GM12878 (cell line): ENCODE data around the gene SLC4A1. TPM values are rescaled to one million over a fixed set of nuclear protein-coding genes. Genes with fewer than 3 reads are reported as not detected.

ENCODE experiments used
- ATAC-seq: fragments of 200-7000 bp; cut with Tn5 transposase; 3 replicates; pipeline ENCODE4 v1.9.1; 2020; ENCODE audit warnings: mild to moderate bottlenecking, moderate library complexity
- BruUV-seq: library from RNA; stranded (reverse); fragments of 400-500 nt; replicated peaks from 2 replicates; lab custom pipeline; 2021; lab: Mats Ljungman, UMichigan
- CTCF ChIA-PET: fragments of 300-600 bp; sonication (Branson Sonifier 250); formaldehyde crosslinking; extraction: SDS; loops from one replicate; lab custom pipeline; 2021; ENCODE audit warnings: inconsistent platforms; lab: Yijun Ruan, JAX
- POLR2A ChIA-PET: fragments of 350-600 bp; formaldehyde crosslinking; extraction: SDS; loops from one replicate; lab custom pipeline; 2021; ENCODE audit warnings: inconsistent platforms; lab: Charles Lee
- RAD21 ChIA-PET: fragments of 300-600 bp; sonication (Branson Sonifier 250); formaldehyde crosslinking; loops from one replicate; lab custom pipeline; 2023; ENCODE audit warnings: antibody characterized with exemption; ENCODE audit not compliant: unreplicated experiment; lab: Charles Lee
- SMC1A ChIA-PET: fragments of 300-600 bp; sonication (Branson Sonifier 250); formaldehyde crosslinking; loops from one replicate; lab custom pipeline; 2023; ENCODE audit not compliant: unreplicated experiment, uncharacterized antibody; lab: Charles Lee
- DNase-seq: peaks from one replicate; pipeline ENCODE4 v3.0.0-alpha.2; 2011; ENCODE audit warnings: low read depth, low spot score
- FAIRE-seq: peaks from 3 replicates; lab custom pipeline; 2011; peaks lifted over from hg19 to GRCh38; lab: Jason Lieb, UNC
- H2AFZ ChIP-seq: 2 replicates; pipeline ENCODE4 v1.6.0; 2011; ENCODE audit warnings: low read depth, low read length, control low read depth; ENCODE audit not compliant: control insufficient read depth
- H3K27ac ChIP-seq: 2 replicates; pipeline ENCODE4 v1.5.1; 2011; ENCODE audit warnings: control low read depth; ENCODE audit not compliant: control insufficient read depth, insufficient read depth
- H3K27me3 ChIP-seq, 2 experiments: replicated peaks in 1 of 2; 2 replicates each; pipeline versions ENCODE4 v1.6.0 to v1.6.1; 2011; ENCODE audit warnings: low read length in 1 of 2; ENCODE audit not compliant: control insufficient read depth in 2 of 2, insufficient read depth in 2 of 2
- H3K36me3 ChIP-seq, 2 experiments: 2 replicates each; pipeline ENCODE4 v1.5.1; 2011; ENCODE audit warnings: low read length in 1 of 2; ENCODE audit not compliant: control insufficient read depth in 2 of 2, insufficient read depth in 2 of 2
- H3K4me1 ChIP-seq: 2 replicates; pipeline ENCODE4 v1.6.1; 2011; ENCODE audit warnings: mild to moderate bottlenecking, low read length, moderate library complexity, mixed read lengths; ENCODE audit not compliant: control insufficient read depth, insufficient read depth
- H3K4me2 ChIP-seq: 2 replicates; pipeline ENCODE4 v1.6.0; 2011; ENCODE audit warnings: control low read depth; ENCODE audit not compliant: control insufficient read depth, insufficient read depth
- H3K4me3 ChIP-seq: fragments of 200-600 bp; sonication (generic); 2 replicates; pipeline ENCODE4 v1.5.1; 2016
- H3K79me2 ChIP-seq: 2 replicates; pipeline ENCODE4 v1.6.0; 2011; ENCODE audit warnings: low read length; ENCODE audit not compliant: control insufficient read depth, insufficient read depth
- H3K9ac ChIP-seq: 2 replicates; pipeline ENCODE4 v1.8.0; 2011; ENCODE audit warnings: low read length, control low read depth, mixed read lengths; ENCODE audit not compliant: control insufficient read depth, insufficient read depth
- H3K9me3 ChIP-seq: replicated peaks from 3 replicates; pipeline ENCODE4 v1.5.1; 2011; ENCODE audit warnings: mild to moderate bottlenecking, low read length; ENCODE audit not compliant: control insufficient read depth, insufficient read depth
- H4K20me1 ChIP-seq: 2 replicates; pipeline ENCODE4 v1.6.0; 2011; ENCODE audit not compliant: control insufficient read depth, insufficient read depth
- BRCA1 ChIP-seq: IDR thresholded peaks from 2 replicates; pipeline ENCODE4 v1.6.1; 2011; ENCODE audit warnings: low read depth, low read length, improper control_type of control experiment
- HDAC2 ChIP-seq: fragments of 200-600 bp; sonication (generic); IDR thresholded peaks from 2 replicates; pipeline ENCODE4 v1.6.1; 2017
- NBN ChIP-seq: fragments of 450-650 bp; IDR thresholded peaks from 2 replicates; pipeline ENCODE4 v1.6.1; 2016
- SMAD5 ChIP-seq: IDR thresholded peaks from 2 replicates; pipeline ENCODE4 v1.6.1; 2016; ENCODE audit warnings: antibody characterized with exemption, low read depth
- SUPT20H ChIP-seq: IDR thresholded peaks from 2 replicates; pipeline ENCODE4 v1.6.1; 2011; ENCODE audit warnings: low read depth, mild to moderate bottlenecking, low read length, moderate library complexity, borderline replicate concordance; ENCODE audit not compliant: control insufficient read depth
- ZBED1 ChIP-seq: IDR thresholded peaks from 2 replicates; pipeline ENCODE4 v1.6.1; 2016; ENCODE audit warnings: borderline replicate concordance
- WGBS: methylation state at CpG from one replicate; pipeline ENCODE4 v1.1.6; 2016; ENCODE audit warnings: low lambda C conversion rate; ENCODE audit not compliant: insufficient replicate concordance, insufficient coverage; ENCODE audit errors: missing lambda C conversion rate; 5-methylcytosine and 5-hydroxymethylcytosine counted together
- in situ Hi-C: fragments of 300-500 bp; cut with MboI; formaldehyde crosslinking; loops from 9 replicates; pipeline ENCODE4 v1.14.3; 2018; ENCODE audit warnings: mixed read lengths
- intact Hi-C: fragments of 100-400 bp; cut with micrococcal nuclease; formaldehyde crosslinking; loops from one replicate; pipeline ENCODE4 v1.14.2; 2022; ENCODE audit not compliant: unreplicated experiment
- polyA plus RNA-seq, 11 experiments: library from polyadenylated mRNA; depleted of rRNA in 4 of 11; unstranded in 6 of 11; stranded (reverse) in 5 of 11; fragments of >200 nt; fragmentation: Nextera tagmentation in 4 of 11; fragmentation: Illumina TruSeq in 1 of 11; extraction: Ambion mirVana in 4 of 11; extraction: Trizol in 1 of 11; gene quantifications; 1 replicate in 1 of 11; 2 replicates in 10 of 11; pipeline versions ENCODE4 v1.2.1 to v1.2.3, GENCODE V29; 2011 to 2016; ENCODE audit warnings: inconsistent platforms in 2 of 11, missing spikeins in 2 of 11, low read depth in 1 of 11
- total RNA-seq, 4 experiments: library from RNA; depleted of rRNA in 3 of 4; stranded (reverse); fragments of >200 nt in 3 of 4; fragmentation: Illumina TruSeq in 1 of 4; extraction: Trizol in 1 of 4; gene quantifications; 2 replicates each; pipeline versions ENCODE4 v1.2.1 to v1.2.3, GENCODE V29; 2013 to 2021
- TF ChIP-seq, protein P1 (sequence below): IDR thresholded peaks from 2 replicates; pipeline ENCODE4 v1.6.1; 2012; ENCODE audit warnings: mild to moderate bottlenecking, low read depth, low read length
- TF ChIP-seq, protein P2 (sequence below): IDR thresholded peaks from 2 replicates; pipeline ENCODE4 v1.6.1; 2012; ENCODE audit warnings: low read depth, low read length, improper control_type of control experiment
- TF ChIP-seq, protein P3 (sequence below): fragments of 150-350 bp; IDR thresholded peaks from 2 replicates; pipeline ENCODE4 v1.6.1; 2016; ENCODE audit warnings: low read depth, low read length

The SLC4A1 gene
- total and polyA plus RNA-seq, 10 of the 15 experiments (the other 5 are each of a cell fraction or from before 2014, with no cell fraction given) = 0.03 TPM; not detected in 9

DNA sequence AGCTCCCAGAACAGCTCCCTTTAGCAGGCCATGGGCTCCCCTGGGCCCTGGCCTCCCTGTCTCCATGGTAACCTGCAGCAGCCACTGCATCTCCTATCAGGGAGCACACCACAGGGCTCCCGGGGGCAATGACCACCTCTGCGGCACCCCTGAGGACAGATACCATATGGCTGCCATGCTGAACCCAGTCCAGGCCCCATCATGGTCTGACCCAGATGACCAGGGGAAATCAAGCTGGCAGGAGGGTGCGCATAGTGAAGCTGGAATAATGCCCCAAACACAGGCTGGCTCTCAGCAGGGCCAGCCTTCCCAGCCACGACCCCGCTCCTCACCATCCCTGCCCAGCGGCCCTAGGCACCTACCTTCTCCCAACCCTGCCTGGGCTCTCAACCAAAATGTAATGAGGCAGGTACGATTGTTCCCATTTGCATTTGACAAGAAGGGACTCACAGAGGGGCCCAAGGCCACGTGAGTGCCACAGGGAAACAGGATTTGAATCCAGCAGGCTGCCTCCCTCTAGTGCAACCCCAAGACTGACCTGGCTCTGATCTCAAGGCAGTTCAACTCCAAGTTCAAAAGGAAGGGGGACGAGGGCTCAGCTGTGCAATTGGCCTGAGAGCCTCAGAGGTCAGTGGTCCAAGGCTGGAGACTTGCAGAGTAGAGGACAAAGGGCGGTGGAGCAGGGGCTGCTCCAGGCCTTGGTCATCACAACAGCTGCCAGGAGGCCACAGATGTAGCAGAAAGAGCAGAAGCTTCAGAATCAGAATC, 42.9 kb upstream of the SLC4A1 start:
- no peaks in the 10 kb centered on the region for H3K9me3 ChIP-seq
- ChIA-PET SMC1A (interaction anchor here (1.2 kb wide), 1 partner anchor 29 kb away, joined by 3 read pairs; no protein-coding TSS in a partner anchor), POLR2A (no interaction called here), CTCF (no interaction called here), RAD21 (interaction anchor here (1.0 kb wide), 1 partner anchor 100 kb away, joined by 3 read pairs; no protein-coding TSS in a partner anchor)
- peaks cover 6% of the 10 kb centered on the region for H3K4me1 ChIP-seq
- WGBS = 33% methylated on average over 10 of the region's 10 CpGs
- DNase-seq (no peak), FAIRE-seq (no peak), ATAC-seq (no peak)
- in situ Hi-C loops = no loop called here
- H3K27me3 ChIP-seq = peaks cover 9 to 19% of the 10 kb centered on the region in 2 experiments
- no peaks in the 10 kb centered on the region for H3K36me3 ChIP-seq
- intact Hi-C loops = no loop called here
- no peak overlapping the region for H2AFZ ChIP-seq
- H3K4me2 ChIP-seq = no peak overlapping the region
- no peak for TF ChIP-seq SUPT20H
- no peak for TF ChIP-seq ZBED1
- TF ChIP-seq HDAC2 = no peak
- TF ChIP-seq, protein P1, sequence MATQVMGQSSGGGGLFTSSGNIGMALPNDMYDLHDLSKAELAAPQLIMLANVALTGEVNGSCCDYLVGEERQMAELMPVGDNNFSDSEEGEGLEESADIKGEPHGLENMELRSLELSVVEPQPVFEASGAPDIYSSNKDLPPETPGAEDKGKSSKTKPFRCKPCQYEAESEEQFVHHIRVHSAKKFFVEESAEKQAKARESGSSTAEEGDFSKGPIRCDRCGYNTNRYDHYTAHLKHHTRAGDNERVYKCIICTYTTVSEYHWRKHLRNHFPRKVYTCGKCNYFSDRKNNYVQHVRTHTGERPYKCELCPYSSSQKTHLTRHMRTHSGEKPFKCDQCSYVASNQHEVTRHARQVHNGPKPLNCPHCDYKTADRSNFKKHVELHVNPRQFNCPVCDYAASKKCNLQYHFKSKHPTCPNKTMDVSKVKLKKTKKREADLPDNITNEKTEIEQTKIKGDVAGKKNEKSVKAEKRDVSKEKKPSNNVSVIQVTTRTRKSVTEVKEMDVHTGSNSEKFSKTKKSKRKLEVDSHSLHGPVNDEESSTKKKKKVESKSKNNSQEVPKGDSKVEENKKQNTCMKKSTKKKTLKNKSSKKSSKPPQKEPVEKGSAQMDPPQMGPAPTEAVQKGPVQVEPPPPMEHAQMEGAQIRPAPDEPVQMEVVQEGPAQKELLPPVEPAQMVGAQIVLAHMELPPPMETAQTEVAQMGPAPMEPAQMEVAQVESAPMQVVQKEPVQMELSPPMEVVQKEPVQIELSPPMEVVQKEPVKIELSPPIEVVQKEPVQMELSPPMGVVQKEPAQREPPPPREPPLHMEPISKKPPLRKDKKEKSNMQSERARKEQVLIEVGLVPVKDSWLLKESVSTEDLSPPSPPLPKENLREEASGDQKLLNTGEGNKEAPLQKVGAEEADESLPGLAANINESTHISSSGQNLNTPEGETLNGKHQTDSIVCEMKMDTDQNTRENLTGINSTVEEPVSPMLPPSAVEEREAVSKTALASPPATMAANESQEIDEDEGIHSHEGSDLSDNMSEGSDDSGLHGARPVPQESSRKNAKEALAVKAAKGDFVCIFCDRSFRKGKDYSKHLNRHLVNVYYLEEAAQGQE = no peak
- TF ChIP-seq NBN = no peak
- TF ChIP-seq BRCA1 = no peak
- TF ChIP-seq, protein P2, sequence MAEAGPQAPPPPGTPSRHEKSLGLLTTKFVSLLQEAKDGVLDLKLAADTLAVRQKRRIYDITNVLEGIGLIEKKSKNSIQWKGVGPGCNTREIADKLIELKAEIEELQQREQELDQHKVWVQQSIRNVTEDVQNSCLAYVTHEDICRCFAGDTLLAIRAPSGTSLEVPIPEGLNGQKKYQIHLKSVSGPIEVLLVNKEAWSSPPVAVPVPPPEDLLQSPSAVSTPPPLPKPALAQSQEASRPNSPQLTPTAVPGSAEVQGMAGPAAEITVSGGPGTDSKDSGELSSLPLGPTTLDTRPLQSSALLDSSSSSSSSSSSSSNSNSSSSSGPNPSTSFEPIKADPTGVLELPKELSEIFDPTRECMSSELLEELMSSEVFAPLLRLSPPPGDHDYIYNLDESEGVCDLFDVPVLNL = no peak
- TF ChIP-seq, protein P3, sequence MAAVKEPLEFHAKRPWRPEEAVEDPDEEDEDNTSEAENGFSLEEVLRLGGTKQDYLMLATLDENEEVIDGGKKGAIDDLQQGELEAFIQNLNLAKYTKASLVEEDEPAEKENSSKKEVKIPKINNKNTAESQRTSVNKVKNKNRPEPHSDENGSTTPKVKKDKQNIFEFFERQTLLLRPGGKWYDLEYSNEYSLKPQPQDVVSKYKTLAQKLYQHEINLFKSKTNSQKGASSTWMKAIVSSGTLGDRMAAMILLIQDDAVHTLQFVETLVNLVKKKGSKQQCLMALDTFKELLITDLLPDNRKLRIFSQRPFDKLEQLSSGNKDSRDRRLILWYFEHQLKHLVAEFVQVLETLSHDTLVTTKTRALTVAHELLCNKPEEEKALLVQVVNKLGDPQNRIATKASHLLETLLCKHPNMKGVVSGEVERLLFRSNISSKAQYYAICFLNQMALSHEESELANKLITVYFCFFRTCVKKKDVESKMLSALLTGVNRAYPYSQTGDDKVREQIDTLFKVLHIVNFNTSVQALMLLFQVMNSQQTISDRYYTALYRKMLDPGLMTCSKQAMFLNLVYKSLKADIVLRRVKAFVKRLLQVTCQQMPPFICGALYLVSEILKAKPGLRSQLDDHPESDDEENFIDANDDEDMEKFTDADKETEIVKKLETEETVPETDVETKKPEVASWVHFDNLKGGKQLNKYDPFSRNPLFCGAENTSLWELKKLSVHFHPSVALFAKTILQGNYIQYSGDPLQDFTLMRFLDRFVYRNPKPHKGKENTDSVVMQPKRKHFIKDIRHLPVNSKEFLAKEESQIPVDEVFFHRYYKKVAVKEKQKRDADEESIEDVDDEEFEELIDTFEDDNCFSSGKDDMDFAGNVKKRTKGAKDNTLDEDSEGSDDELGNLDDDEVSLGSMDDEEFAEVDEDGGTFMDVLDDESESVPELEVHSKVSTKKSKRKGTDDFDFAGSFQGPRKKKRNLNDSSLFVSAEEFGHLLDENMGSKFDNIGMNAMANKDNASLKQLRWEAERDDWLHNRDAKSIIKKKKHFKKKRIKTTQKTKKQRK = no peak
- no peak for TF ChIP-seq SMAD5
- BruUV-seq = no TSS peak
- H3K27ac ChIP-seq = no peak overlapping the region
- H4K20me1 ChIP-seq = no peaks in the 10 kb centered on the region
- no peak overlapping the region for H3K4me3 ChIP-seq
- no peaks in the 10 kb centered on the region for H3K79me2 ChIP-seq
- no peak overlapping the region for H3K9ac ChIP-seq
